HG02885 (cell line): ENCODE data around the gene TMEM52.
A peak's percentile ranks its signal among the peaks of the same experiment; 100 is the strongest.

Experiments used
- ATAC-seq: cut with Tn5 transposase; IDR thresholded peaks from one replicate; pipeline ENCODE4 v1.9.1; 2021; ENCODE audit warnings: mild to moderate bottlenecking; ENCODE audit not compliant: unreplicated experiment, poor library complexity

Gene TMEM52

DNA sequence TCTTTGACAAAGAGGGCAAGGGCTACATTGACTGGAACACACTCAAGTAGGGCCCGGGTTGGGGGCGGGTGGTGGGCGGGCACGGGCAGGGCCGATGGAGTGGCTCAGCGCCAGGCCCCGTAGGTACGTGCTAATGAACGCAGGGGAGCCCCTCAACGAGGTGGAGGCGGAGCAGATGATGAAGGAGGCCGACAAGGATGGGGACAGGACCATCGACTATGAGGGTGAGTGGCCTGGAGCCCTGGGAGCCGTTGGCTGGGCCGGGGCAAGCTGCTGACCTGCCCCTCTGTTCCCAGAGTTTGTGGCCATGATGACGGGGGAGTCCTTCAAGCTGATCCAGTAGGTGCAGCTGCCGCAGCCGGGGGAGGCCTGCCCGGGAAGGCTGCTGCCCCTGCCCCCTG lies 2.2 kb downstream of the TMEM52 start:
- no peak for ATAC-seq

DNA sequence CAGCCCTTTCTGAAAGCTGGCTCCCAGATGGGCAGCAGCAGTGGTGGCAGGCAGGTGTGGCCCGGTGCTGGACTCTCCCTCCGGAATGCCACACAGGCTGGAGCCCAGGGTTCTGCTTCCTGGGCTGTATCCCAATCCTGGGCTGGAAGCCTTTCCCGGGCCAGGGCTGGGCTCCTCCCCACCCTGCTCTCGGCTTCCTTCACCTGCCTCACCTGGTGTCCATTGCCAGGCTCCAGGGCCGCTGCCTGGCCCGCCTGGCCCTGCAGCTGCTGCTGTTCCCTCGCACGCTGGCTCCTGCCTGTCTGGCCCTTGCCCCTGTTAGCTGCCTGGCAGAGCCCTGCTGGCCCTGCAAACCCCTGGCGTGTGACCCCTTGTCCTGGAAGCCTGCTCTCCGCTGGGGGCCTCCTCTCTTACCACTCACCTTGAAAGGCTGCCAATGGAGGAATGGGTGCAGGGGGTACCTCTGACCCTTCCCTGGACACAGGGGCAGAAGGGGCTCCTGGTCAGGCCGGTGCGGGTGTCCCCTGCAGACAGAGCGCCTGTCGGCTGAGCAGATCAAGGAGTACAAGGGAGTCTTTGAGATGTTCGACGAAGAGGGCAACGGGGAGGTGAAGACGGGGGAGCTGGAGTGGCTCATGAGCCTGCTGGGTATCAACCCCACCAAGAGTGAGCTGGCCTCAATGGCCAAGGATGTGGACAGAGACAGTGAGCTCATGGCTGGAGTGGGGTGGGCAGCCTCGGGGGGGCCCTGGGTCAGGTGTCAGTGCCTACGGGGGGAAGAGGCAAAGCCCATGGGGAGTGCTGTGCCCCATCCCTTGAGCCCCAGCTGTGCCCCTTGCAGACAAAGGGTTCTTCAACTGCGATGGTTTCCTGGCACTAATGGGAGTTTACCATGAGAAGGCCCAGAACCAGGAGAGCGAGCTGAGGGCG lies 2.9 kb downstream of the TMEM52 start:
- no peak for ATAC-seq

DNA sequence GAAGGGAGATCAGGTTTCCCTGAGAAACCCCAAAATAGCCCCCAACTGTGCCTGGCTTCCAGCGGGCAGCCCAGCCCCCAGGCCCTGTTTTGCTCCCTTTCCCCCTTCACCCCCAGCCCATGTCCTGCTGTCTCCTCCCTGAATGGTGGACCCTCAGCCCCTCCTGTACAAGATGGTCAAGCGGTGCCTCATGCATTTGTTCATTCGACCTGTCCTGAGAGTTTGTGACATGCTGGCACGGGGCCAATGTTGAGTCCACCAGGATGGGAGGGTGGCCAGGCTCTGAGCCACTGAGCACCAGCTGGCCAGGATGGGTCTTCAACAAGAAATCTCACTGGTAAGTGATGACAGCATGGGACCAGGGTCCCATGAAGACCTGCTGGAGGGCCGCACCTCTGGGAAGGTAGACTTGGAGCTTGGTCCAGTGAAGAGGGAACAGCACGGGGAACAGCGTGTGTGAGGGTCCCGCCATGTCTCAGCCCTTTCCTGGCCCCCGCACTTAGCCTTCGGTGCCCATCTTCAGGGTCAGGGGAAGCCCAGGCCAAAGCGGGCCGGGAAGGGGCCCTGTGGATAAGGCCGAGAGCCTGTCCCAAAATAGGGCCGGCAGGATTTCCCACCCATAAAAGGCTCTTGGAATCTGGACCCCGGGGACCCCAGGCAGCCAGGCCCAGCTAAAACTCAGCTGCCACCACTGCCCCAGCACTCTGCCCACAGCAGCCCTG lies 3.9 kb downstream of the TMEM52 start, which contains the start of gene CALML6:
CALML6 (plus strand) TSS at position 290 of the 722 bp plus-strand sequence; CDS start at position 311, 21 bp downstream.
- ATAC-seq = no peak

GRCh38 chr1:1914101-1914970 lies 4.7 kb downstream of the TMEM52 start:
- ATAC-seq = no peak

DNA sequence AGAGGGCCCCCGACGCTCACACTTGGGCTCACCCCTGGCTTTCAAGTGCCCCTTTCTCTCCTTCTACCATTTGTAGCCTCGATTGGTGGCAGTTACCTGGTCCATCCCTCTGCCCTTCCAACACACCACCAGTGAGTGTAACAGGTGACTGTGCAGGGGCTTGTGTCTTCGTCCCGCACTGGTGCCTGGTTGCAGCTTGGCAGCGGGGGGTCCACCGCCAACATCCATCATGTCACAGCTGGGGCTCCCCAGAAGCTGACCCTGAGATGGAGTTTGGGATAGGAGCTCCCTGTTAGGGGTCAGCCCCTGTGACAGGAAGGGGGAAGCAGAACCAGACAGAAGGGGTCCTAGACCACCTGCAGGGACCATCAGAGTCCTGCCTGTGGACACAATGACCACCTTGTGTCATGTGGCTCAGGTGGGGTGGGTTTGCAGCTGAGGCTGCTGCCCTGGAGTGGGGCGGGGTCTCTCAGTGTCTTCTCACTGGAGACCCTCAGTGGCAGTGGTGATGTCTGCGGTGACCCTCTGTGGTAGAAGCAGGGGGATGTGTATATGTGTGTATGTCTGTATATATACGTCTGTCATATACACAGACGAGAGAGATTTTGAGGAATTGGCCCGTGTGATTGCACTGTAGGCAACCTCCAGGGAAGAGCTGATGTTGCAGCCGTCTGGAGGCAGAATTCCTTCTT lies 7.6 kb downstream of the TMEM52 start:
- ATAC-seq = no peak

DNA sequence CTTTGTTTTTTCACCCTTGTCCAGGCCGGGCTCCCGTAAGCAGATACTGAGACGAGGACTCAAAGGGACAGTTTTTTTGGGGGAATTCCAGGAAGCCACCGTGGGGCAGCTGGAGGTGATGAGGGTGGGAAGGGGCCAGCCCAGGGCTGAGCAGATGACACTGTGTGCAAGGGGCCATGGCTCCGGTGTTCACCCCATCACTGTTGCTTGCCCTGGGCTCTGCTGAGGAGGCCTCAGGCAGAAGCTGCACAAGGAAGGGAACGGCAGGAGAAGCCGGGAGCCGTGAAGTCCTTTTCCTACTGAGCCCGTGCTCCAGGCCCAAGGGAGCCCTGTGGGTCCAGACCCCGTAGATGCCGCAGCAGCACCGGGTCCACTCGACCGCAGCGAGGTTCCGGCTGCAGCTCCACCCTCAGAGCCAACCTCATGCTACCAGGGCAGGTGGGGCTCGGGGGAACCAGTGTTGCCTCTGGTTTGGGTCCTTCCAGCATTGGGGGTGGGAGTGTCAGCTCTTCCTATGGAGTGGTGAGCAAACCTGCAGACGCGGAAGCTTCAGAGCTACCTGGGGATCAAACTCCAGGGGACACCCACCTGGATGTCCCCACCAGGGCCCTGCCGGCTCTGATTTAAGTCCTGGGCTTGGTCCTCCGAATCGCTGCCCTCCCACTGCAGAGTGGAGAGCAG lies 8.3 kb downstream of the TMEM52 start:
- ATAC-seq = no peak

- ATAC-seq = no peak
Measured at GRCh38 chr1:1910033-1910465, 9.0 kb downstream of the TMEM52 start.

DNA sequence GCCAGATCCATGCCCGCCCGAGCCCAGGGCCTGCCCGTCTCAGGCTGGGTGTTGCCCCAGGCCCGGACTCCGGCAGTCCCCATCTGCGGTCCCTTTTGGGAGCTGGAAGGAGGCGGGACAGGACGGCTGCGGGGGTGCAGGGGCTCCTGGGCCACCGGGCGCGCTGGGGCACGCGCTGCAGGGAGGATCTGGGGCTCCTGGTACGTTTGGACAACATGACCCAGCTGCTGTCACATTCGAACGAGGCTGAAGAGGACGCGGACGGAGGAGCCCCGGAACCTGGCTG lies 10.6 kb downstream of the TMEM52 start:
- peak; percentile 9 for ATAC-seq

DNA sequence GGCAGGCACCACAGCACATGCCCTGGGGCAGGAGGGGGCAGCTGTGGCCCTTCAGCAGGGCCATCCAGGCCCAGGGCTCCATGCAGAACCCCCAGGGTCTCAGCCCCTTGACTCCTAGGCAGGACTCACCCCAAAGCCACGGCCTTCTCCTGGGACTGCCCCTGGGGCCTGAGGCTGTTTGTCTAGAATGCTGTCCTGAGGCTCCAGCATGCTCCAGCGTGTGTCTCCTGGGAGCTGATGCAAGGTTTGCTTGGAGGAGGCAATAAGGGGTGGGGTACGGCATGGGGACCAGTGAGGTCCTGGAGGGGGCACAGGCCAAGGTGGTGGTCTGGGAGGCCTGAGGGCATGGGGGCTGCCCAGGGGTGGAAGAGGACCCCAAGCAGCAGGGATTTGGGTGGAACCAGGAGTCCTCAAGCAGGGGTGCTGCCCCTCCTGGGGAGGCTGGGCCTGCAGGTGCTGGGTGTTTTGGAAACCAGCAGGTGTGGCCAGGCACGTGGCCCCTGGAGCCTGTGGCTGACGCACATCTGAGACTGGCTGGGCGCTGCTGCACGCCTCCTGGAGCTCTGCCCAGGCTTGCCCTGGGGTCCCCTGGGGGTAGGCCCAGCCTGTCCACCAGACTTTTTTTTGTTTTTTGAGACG lies 11.9 kb downstream of the TMEM52 start:
- no peak for ATAC-seq

DNA sequence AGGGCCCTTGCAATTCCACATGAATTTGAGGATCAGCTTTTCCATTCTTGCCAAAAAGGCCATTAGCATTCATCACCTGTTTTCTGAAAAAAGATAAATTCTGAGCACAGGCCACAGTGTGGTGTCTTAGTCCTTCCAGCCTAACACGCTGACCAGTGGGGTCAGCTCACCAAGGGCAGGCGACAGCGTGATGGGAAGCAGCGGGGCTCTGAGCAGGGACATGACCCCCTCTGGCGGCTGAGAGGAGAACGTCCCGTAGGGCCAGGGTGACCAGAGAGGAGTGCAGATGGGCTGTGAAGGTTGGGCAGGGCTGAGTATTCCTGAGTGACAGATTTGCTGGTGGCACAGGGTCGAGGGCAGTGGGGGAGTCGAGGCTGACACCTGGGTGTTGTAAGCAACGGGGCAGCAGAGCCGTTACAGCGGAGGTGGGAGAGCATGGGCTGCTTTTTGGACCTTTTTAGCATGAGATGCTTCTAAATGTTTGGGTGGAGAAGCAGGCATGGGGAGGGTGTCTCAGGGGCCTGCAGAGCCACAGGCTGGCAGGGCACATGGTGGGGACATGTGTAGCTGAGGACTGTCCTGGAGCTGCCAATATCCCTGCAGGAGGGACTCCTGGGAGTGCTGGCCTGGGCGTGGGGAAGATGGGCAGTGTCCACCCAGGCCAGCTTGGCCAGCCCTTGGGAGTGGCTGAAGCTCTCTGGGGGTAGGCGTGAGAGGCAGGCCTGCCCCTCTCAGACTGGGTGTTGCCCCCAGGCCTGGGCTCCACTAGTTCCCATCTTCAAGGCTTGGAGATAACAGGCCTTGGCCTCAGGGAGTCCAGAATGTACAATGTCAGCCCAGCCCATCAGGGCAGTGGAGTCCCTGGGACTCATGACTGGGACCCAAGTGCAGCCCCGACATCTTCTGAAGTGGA lies 12.6 kb downstream of the TMEM52 start:
- no peak for ATAC-seq

DNA sequence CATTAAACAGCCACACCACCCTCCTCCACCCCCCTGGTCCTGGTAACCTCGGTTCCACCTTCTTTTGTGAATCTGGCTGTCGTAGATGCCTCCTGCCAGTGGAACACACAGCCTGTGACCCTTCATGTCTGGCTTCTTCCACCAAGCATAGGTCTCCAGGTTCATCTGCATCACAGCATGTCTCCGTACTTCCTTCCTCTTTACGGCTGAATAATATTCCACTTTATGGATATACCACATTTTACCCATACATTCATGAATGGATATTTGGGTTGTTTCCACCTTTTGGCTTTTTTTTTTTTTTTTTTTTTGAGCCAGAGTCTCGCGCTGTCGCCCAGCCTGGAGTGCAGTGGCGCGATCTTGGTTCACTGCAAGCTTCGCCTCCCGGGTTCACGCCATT lies 15.9 kb downstream of the TMEM52 start:
- ATAC-seq = no peak

GRCh38 chr1:1901641-1902294 lies 17.3 kb downstream of the TMEM52 start:
- no peak for ATAC-seq

DNA sequence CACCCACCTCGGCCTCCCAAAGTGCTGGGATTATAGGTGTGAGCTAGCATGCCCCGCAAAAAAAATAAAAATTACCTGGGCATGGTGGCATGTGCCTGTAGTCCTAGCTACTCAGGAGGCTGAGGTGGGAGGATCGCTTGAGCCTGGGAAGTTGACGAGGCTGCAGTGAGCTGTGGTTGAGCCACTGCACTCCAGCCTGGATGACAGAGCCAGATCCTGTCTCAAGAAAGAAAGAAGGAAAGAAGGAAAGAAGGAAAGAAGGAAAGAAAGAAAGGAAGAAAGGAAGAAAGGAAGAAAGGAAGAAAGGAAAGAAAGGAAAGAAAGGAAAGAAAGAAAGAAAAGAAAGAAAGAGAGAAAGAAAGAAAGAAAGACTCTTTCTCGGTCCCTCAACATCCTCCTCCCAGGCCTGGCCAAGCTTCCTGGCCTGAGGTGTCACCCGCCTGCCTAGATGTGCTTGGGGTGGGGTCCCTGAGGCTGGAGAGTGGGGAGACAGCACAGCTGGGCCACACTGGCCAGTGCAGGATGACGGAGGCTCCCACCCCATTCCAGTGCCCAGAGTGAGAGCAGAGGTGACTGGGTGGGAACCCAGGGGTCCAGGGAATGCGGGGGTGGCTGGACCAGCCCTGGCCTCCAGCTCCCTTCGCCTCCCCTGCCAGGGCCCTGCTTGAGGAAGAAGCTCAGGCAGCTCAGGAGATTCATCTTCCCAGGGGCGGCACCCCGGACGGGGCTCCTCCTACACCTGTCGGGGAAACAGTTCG lies 18.0 kb downstream of the TMEM52 start:
- no peak for ATAC-seq

DNA sequence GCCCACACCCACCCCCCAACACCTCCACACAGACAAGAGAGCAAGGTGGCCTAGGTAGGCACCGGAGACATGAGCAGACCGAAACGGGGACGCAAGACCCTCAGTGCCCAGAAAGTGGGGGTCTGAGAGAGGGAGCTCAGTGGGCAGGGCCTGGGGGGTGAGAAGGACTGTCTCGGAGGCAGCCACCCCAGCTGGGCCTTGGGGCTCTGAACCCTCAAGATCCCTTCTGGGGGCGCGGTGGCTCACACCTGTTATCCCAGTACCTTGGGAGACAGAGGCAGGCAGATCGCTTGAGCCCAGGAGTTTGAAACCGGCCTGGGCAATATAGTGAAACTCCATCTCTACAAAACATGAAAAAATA lies 19.1 kb downstream of the TMEM52 start:
- no peak for ATAC-seq

GRCh38 chr1:1899266-1899966 lies 19.7 kb downstream of the TMEM52 start:
- no peak for ATAC-seq

DNA sequence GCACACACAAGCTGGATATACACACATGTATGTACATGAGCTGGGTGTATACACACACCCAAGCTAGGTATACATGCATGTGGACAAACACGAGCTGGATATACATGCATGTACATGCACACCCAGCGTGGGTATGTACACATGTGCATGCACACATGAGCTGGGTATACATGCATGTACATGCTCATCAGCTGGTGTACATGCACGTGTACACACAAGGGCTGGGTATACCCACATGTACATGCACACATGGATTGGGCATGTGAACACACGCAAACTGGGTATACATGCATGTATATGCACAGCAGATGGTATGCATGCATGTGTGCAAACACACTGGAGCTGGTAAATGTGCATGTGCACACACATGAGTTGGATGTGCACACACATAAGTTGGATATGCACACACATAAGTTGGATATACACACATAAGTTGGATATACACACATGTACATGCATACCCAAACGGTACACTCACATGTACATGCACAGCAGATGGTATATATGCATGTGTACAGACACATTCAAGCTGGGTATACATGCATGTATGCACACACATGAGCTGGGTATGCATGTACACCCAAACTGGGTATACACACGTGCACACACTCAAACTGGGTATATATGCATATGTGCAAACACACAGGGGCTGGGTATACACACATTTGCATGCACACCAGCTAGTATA lies 20.7 kb downstream of the TMEM52 start:
- ATAC-seq = no peak
